Measurements from ENCODE around the gene MFSD12.
"Not testable (repeated sequence)": the region's sequence is repeated elsewhere in the genome, so short reads cannot be mapped to it uniquely, and the experiment has no call there.

MFSD12 gene

DNA sequence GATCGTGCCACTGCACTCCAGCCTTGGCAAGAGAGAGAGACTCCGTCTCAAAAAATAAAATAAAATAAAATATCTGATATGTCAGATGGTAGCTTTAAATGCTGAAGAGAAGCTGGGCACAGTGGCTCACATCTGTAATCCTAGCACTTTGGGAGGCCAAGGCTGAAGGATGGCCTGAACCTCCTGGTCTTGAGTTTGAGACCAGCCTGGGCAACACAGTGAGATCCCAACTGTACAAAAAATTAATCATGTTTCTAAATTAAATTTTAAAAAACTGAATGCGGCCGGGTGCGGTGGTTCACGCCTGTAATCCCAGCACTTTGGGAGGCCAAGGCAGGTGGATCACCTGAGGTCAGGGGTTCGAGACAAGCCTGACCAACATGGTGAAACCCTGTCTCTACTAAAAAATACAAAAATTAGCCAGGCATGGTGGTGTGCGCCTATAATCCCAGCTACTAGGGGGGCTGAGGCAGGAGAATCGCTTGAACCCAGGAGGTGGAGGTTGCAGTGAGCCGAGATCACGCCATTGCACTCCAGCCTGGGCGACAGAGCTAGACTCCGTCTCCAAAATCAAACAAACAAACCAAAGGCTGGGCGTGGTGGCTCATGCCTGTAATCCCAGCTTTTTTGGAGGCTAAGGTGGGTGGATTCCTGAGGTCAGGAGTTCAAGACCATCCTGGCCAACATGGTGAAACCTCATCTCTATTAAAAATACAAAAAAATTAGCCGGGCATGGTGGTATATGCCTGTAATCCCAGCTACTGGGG lies 26.8 kb upstream of the MFSD12 start:
- not testable (repeated sequence) for DNase-seq

DNA sequence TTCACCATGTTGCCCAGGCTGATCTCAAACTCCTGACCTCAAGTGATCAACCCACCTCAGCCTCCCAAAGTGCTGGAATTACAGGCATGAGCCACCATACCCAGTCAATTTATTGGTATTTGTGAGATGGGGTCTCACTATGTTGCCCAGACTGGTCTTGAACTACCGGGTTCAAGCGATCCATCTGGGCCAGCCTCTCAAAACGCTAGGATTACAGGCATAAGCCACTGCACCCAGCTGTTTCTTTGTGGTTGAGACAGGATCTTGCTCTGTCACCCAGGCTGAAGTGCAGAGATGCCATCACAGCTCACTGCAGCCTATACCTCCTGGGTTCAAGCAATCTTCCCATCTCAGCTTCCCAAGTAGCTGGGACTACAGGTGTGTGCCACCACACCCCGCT lies 24.4 kb upstream of the MFSD12 start:
- DNase-seq, result not testable (repeated sequence)

DNA sequence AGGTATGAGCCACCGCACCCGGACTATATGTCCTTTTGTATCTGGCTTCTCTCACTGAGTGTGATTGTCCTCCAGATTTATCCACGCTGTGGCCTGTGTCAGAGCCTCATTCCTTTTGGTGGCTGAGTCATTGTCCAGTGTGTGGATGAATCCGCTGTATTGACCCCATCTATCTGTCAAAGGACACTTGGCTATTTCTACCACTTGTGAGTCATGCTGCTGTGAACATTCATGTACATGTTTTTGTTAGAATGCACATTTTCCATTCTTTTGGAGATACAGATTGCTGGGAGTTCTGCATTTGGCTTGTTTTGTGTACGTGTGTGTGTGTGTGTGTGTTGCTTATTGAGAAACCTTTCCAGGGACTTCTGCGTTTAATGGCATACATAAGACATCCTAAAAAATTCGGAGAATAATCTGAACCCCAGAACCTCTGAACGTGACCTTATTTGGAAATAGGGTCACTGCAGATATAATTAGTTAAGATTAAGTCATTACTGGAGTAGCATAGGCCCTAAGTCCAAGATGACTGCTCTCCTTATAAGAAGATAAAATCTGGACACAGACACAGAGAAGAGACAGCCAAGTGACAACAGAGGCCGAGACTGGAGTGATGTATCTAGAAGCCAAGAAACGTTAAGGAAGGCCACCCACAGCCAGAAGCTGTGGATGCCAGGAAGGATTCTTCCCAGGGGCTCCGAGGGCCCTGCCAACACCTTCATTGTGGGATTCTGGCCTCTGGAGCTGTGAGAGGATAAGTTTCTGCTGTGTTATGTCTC lies 23.0 kb upstream of the MFSD12 start:
- DNase-seq, result no peak

DNA sequence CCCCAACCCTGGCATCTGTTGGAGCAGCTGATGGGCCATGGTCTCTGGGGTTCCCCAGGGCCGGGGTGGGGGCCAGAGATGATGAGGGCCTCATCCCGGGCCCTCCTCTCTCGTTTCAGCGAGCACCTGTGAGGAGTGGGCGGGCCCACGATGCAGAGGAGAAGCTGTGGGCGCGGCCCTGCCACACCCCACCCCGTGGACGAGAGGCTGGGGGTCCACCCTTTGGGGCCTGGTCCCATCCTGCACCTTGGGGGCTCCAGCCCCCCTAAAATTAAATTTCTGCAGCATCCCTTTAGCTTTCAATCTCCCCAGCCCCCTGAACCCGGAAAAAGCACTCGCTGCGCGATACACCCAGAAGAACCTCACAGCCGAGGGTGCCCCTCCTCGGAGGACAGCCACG lies 21.0 kb upstream of the MFSD12 start:
- DNase-seq, result no peak

DNA sequence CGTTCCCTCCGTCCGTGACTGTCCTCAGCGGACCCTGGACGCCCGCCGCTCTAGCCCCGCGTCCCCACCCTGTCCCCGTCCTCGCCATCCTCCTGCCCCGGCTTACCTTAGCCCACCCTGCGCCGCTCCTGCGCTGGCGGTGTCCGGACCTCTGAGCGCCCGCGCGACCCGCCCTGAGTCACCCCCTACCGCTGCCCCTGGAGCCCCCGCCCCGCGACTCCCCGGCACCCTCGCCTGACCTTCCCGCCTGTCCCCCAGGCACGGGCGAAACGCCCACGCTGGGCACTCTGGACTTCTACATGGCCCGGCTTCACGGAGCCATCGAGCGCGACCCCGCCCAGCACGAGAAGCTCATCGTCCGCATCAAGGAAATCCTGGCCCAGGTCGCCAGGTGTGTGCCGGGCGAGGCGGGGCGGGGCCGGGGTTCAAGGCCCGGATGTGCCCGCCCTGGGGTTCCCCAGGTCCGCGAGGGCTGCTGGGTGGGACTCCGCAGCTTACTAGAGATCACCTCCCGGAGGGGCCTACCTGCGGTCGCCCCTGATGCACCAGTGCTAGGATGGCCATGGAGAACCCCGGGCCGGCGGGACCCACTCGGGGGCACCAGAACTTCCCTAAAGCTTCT lies 20.4 kb upstream of the MFSD12 start:
- DNase-seq, result no peak

DNA sequence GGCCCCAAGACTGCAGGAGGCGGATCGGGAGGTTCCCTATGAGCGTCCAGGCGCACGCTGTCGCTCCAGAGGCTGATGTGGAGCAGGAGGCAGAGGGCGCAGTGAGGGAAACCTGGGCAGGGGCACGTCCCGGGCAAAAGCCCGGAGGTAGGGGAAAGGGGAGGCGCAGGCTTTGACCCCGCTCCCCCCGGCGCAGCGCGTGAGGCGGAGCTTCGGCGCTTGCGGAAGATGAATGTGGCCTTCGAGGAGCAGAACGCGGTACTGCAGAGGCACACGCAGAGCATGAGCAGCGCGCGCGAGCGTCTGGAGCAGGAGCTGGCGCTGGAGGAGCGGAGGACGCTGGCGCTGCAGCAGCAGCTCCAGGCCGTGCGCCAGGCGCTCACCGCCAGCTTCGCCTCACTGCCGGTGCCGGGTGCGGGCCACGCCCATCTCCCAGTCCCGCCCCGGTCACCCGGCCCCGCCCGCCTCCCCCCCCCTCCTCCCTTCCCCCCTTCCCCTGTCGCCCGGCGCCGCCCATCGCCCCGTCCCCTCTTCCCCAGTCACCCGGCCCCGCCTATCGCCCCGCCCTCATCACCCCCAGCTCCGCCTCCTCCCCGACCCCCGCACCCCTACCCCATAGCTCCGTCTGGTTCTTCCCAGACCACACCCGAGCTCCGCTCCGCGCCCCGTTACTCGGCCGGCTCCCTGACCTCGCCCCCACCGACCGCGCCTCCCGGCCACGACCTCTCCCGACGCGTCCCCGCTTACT lies 19.5 kb upstream of the MFSD12 start:
- DNase-seq, result no peak

DNA sequence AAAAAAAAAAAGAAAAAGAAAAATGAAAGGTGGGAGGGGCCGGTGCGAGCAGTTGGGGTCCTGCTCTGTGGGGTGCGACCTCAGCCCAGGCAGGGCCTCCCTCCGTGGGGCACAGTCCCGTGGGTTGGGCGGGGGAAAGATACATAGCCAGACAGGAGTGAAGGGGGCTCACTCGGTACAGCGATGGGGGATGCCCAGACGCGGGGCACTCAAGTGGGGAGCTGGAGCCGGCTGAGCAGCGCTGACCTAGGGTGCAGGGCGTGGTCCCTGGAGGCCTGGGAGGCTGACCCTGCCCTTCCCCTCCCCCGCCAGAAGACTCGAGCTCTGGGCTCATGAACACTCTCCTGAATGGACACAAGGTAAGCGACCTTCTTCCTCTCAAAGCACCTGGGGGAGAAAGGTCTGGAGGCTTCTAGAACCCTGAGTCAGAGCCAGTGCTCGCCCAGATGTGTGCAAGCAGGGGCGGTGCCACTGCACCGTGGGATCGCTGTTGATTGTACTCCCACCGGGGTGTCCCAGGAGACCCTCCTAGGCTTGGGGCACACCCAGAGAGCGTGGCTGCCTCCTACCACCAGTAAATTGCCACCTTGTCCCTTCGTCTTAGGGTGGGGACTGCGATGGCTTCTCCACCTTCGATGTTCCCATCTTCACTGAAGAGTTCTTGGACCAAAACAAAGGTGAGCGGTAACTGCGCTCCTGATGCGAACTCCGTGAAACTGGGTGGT lies 18.7 kb upstream of the MFSD12 start:
- DNase-seq, result no peak

DNA sequence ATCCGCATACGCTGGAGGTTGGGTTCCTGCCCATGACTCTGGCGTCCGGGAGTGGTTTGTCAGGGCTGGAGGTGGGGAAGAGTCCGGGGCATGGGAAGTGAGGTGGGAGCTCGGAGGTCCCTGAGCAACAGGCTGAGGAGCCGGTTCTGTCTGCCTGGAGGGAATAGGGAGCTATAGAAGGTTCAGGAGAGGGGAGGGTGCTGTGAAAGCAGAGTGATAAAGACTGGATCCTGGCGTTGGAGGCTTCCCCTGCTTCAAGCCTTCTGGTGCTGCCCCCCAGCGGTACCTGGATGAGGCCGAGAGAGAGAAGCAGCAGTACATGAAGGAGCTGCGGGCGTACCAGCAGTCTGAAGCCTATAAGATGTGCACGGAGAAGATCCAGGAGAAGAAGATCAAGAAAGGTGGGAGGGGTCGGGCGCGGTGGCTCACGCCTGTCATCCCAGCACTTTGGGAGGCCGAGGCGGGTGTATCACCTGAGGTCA lies 17.9 kb upstream of the MFSD12 start:
- DNase-seq, result no peak

DNA sequence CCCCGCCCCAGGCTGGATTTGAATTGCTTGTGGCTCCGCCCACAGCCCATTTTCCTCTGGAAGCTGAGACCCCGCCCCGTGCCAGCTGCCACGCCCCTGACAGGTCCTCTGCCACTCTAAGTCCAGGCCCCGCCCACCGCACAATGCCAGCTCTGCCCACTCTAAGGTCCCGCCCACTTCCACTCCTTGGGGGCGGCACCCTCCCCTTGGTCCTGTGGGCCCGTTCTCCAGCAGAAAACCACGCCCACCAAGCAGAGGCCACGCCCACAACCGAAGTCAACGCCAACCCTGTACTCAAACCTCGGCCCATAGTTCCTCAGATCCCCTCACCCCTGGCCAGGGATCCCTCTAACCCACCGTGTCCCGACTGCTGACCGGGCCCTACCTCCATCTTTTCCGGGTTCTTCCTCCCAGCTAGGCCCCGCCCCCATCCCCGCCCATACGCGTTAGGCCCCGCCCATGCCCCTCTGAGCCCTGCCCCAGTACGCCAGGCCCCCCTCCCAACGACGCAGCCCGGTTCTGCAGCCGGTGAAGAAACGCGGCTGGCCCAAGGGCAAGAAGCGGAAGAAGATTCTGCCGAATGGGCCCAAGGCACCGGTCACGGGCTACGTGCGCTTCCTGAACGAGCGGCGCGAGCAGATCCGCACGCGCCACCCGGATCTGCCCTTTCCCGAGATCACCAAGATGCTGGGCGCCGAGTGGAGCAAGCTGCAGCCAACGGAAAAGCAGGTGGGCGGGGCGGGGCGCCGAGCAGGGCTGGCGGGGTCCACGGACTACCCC lies 16.7 kb upstream of the MFSD12 start:
- DNase-seq, result peak; percentile 66

DNA sequence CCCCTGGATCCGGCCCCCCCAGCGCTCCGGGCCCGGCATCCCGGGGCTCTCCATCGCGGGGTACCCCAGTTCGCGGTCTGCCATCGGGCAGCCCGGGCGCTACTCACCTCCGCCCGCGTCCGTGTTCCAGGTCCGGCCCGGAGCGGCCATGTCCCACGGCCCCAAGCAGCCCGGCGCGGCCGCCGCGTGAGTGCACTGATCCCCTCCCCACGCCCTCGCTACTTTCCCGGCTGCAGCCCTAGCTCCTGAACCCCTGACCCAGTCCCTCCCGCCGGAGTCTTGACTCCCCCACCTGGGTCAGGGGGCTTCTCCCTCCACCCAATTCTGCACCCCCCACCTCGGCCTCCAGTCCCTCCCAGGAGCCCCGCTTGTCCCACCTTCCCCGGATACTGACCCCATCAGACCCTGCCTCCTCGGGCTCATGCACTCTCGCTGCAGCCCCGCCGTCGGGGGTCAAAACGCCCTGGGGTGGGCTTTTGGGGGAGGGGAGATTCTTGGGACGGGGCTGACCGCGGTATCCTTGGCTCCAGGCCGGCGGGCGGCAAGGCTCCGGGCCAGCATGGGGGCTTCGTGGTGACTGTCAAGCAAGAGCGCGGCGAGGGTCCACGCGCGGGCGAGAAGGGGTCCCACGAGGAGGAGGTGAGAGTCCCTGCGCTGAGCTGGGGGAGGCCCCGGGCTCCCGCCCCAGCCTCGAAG lies 15.9 kb upstream of the MFSD12 start:
- DNase-seq, result no peak

DNA sequence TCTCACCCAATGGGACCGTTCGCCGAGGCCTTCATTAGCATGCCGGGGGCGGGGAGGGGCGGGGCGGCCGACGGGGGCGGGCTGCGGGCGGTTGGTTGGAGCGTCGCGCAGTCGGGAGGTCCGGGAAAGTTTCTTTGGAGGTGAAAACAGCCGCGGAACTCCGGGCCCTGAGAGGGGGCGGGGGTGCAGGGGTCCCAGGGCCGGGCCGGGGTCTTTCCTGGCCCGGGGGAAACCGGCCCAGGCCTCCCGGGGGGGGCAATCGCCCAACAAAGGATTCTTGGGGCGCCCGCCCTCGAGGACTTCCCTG lies 15.4 kb upstream of the MFSD12 start, which contains the start of gene HMG20B:
Gene HMG20B (plus strand): TSS at position 90 of the 307 bp plus-strand sequence. CDS start 366 bp downstream, outside the sequence.
- no peak for DNase-seq

DNA sequence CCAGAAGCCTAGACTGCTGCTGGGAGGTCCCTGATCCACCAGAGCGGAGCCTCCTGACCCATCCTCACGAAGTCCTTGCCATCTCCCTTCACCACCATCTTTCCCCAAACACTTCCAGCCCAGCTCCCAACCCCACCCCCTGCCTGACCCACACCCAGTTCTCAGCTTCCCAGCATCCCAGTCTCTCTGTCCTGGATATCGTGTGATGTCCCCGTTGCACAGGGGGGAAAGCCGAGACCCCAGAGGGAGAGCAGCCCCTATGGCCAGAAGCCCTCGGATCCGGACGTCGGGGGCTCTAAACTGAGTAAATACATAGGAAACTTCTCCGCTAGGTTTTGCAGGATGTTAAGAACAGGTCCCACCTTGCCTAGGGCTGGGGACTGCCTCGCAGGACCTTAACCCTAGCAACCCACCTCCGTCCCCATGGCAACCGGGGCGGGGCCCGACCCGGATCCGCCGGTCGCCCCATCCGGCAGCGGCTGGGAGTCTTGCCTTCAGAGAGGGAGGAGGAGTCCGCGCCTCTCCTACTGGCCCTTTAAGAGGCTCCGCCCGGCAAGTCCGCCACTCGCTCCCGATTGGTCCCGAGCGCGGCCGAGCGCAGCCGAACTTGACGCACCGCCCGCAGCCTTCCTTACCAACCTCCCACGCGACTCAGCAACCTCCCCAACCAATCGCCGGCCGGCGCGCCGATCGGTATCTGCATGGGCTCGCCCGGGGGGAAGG lies 14.9 kb upstream of the MFSD12 start:
- peak; percentile 98 for DNase-seq

DNA sequence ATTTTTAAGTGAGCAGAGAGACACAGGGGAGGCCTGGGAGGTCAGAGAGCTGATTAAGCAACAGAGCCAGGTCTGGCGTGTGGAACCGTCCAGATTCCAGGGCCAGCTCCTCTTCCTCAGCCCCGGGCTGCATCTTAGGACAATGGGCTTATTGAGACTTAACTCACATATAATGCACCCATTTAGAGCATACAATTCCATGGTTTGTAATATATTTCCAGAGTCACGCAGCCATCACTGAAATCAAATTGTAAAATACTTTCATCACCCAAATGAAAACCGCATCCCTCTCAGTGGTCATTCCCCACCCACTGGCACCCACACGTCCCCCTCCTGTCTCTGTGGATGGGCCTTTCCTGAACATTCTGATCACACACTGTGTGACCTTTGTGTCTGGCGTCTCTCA lies 13.2 kb upstream of the MFSD12 start:
- DNase-seq, result no peak

DNA sequence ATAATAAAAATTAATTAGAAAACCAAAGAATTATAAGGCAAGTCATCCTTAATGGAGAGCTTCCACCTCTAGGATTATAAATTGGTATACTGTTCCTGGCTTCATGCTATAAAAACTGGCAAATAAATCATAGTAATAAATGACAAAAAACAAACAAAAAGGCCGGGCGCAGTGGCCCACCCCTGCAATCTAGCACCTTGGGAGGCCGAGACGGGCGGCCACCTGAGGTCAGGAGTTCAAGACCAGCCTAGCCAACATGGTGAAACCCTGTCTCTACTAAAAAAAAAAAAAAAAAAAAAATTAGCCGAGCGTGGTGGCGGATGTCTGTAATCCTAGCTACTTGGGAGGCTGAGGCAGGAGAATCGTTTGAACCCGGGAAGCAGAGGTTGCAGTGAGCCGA lies 12.7 kb upstream of the MFSD12 start:
- not testable (repeated sequence) for DNase-seq

DNA sequence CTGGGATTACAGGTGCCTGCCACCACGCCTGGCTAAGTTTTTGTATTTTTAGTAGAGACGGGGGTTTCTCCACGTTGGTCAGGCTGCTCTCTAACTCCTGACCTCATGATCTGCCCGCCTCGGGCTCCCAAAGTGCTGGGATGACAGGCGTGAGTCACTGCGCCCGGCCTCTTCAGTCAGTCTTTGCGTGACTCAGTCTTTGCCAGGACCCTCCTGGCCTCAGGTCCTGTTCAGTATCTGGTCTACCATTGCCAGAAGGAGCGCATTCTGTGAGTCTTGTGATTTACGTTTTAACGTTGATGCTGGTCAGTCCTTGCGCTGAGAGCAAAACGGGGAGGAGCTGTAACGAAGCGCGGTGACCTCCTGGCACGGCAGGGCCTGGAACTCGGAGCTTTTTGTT lies 7.8 kb upstream of the MFSD12 start:
- no peak for DNase-seq

DNA sequence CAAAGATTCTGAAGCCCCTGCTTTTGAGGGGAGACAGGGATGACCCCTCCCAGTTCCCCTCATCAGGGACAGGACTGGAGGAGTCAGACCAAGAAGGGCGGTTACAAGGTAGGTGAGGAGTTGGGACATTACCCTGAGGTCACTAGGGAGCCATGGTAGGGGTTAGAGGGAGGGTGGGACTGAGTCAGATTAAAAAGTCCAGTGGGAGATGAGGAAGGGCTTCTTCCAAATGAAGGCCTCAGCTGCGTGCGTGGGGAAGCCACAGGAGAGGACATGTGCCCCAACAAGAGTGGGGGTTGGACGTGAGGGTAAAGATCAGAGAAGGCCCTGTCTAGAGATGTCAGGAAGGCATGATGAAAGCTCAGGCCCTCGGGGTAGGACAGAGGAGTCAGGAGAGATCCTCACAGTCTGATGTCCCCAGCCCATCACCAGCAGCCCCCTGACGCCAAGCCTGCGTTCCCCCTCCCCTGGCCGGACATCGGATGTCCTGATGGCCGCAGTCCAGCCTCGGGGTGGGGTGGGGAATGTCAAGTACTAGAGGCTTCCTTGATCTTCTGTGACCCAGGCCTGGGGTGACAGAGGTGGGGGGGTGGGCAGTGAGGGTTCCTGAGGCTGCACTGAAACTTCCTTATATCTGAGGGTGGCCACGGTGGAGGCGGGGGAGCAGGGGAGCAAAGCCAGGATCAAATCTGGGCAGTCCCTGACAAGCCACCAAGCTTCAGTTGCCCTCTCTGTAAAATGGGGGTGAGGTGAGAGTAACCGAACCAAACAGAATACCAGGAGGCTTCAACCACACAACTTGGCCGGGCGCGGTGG lies 6.5 kb upstream of the MFSD12 start:
- DNase-seq, result no peak

DNA sequence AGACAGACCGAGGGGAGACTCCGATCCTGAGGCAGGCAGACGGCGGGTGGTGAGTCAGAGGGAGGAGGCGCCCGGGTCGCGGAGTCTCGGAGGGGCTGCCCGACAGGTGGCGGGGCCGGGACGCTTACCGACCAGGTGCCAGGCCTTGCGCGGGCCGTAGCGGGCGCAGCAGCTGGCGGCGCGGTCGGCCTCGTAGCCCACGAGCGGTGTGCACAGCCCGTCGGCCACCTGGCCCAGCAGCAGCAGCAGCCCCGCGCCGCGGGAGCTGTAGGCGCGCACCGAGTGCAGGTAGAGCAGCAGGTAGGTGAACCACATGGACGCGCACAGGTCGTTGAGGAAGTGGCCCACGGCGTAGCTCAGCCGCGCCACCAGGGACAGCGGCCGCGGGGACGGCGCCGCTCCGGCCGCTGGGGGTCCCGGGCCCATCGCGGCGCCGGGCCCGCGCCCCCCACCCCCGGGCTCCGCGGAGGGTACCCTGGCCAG lies 367 bp downstream of the MFSD12 start:
- DNase-seq, result peak; percentile 57

DNA sequence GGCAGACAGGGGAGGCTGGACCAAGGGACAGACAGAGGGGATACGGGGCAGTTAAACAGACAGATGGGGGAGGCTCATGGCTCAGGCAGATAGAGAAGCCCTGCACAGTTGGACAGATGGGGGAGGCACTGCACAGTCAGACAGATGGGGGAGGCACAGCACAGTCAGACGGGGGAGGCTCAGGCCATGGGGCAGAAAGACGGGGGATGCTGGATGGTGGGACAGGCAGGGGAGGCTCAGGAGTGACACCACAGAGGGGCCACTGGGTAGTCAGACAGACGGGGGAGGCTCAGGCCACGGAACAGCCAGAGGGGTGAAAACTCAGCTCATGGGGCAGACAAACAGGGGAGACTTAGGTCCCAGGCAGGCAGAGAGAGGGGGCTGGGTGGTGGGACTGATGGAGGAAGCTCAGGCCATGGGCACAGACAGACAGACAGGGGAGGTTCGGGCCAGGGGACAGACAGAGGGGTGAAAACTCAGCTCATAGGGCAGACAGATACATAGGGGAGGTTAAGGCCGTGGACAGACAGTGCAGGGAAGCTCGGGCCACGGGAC lies 886 bp downstream of the MFSD12 start:
- no peak for DNase-seq
